GM18508 (cell line): ENCODE data around the gene FAM83D.
"Not testable (repeated sequence)": the region's sequence is repeated elsewhere in the genome, so short reads cannot be mapped to it uniquely, and the experiment has no call there.

Source experiments
- ATAC-seq: cut with Tn5 transposase; IDR thresholded peaks from one replicate; pipeline ENCODE4 v1.9.1; 2021; ENCODE audit warnings: moderate number of reproducible peaks; ENCODE audit not compliant: insufficient read depth, unreplicated experiment

Gene FAM83D

DNA sequence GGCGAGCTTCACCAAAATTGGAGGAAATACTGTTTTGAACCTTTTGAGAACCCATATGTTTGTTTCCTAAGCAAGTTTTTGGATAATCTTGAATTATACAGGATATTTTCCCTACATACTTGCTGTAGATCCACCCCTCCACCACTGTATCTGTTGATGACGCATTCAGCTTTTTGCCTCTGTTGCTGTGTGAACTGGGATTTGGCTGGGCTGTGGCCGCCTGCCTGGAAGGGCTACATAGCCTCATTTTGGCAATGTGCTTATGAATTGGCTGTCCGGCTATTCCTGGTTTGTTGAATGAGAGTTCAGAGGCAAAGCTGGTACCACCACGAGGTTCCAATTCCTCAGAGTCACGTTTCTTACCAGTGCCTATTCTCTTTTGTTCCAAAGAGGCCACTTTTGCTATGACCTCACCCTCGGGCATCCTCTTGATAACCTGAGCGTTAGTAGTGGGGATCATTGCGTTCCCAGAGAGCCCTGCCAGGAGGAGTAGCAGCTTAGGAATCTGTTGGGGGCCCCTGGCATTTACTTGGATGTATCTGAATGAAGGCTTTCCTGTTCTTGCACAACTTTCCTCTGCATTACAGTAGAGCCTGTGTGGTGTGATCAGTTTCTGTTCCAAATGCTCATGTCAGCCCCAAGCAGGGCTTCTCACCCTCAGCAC is 6.4 kb downstream of the FAM83D start:
- ATAC-seq: no peak

DNA sequence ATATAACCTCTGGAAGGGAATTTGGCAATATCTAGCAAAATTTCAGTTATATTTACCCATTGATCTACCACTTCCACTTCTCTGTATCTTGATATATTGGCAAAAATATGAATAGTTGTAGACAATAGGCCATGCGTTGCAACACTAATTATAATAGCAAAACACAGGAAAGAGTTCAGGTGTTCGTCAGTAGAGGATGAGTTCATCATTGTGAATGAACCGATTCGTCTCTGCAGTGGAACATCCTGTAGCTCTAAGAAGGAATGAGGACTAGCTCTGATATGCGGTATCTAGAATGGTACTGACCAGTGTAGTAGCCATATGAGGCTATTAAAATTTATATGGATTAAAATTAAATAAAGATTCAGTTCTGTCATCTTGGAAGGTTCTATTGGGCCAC is 8.3 kb downstream of the FAM83D start:
- ATAC-seq: no peak

- no peak for ATAC-seq
These were observed 9.1 kb downstream of the FAM83D start for GRCh38 chr20:38935285-38935684.

DNA sequence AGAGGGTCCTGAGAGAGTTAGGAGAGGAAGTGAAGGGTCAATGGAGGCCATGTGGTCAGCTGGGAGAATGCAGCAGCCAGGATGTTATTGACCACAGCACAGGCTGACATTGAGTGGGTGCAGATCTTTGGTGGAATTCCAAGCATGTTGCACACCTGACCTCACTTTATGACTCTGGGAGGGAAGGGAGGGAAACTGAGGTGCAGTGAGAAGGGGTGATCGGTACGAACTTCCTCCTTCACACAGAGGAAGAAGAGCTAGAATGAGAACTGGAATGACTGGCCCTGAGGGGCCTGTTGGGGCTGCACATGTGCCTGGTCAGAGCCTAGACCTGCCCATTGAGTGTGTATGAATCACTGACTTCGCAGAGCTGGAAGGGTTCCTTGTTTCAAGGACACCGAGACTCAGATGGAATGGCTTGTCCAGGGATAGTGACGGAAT is 9.8 kb downstream of the FAM83D start:
- no peak for ATAC-seq

- ATAC-seq: no peak
These were observed 10.8 kb downstream of the FAM83D start for GRCh38 chr20:38937000-38937399.

- ATAC-seq: no peak
These were observed 11.8 kb downstream of the FAM83D start for GRCh38 chr20:38937978-38938473.

DNA sequence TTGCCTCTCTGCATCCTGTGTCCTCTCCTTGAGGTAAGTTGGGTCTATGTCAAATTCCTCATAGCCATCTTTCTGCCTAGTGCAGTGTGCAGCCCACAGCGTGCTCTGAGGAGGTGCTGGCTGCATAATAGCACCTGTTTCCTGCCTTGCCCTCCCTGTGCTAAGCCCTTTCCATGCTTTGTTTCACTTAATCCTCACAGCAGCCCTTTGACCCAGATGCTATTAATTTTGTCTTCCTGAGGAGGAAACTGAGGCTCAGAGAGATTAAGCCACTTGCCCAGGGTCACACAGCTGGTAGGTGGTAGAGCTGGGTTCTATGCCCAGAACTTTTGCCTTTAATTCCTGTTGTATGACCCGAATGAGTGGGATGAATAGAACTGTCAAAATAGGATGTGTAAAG is 13.5 kb downstream of the FAM83D start:
- no peak for ATAC-seq

- ATAC-seq: no peak
These were observed 14.4 kb downstream of the FAM83D start for GRCh38 chr20:38940644-38941043.

GRCh38 chr20:38941726-38942389 is 15.6 kb downstream of the FAM83D start:
- ATAC-seq: no peak

- no peak for ATAC-seq
These were observed 18.8 kb downstream of the FAM83D start for GRCh38 chr20:38945012-38945411.

- no peak for ATAC-seq
These were observed 20.6 kb downstream of the FAM83D start for GRCh38 chr20:38946836-38947235.

- ATAC-seq: no peak
These were observed 21.7 kb downstream of the FAM83D start for GRCh38 chr20:38947931-38948362.

GRCh38 chr20:38950254-38950653 is 24.0 kb downstream of the FAM83D start:
- ATAC-seq: no peak

GRCh38 chr20:38951611-38952010 is 25.4 kb downstream of the FAM83D start:
- no peak for ATAC-seq

GRCh38 chr20:38952153-38952552 is 25.9 kb downstream of the FAM83D start:
- no peak for ATAC-seq

DNA sequence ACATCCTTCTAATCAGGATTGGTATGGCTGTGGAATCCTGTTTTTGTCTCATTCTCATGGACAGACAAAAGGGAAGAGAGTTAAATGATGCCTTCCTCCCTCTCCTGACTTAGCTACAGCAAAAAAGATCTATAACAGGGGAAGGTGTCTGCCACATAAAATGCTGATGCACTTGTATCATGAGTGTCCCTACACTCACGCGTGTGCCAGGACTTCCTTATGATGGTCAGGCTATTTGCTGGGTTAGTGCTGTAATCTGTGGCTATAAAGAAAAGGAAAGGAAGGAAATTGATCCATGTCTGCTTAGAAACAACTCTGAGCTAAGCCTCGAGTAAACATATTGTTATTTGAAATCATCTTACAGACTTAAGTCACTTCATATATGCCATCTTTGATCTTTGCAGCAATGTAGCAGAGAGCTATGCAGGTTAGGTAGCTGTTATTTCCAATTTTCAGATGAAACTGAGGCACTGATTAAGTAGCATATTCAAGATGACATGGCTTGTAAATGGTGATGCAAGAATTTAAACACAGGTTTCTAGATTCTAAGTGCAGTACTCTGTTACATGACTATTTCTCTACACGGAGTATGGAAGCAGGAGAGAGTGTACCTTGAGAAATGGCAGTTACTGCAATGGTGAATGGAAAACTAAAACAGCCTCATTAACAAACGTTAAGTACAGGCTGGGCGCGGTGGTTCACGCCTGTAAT is 27.6 kb downstream of the FAM83D start:
- no peak for ATAC-seq

- no peak for ATAC-seq
These were observed 31.1 kb downstream of the FAM83D start for GRCh38 chr20:38957235-38957876.

GRCh38 chr20:38957915-38958485 is 31.8 kb downstream of the FAM83D start:
- no peak for ATAC-seq

- not testable (repeated sequence) for ATAC-seq
These were observed 34.0 kb downstream of the FAM83D start for GRCh38 chr20:38960187-38960687.

DNA sequence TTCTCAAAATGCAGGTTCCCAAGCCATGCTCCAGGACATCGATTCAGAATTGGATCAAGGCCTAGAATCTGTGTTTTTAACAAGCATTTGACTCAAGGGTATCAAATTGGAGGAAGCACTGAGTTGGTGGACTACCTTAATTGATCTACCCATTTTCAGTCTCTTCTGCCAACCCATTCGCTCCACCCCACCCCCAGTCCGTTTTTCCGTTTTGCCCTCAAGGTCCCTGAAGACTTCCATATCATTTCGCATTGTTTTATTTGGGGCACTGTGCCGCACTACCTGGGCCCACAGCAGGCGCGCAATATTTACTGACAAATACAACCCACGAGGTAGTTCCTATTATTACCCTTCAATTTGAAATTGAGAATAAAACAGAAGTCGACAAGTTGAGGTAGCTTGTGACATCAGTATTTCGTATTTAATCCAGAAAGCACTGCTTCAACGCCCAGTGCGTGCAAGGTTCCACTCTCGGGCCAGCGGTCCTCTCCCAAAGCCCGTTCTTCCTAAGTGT is 35.4 kb downstream of the FAM83D start:
- no peak for ATAC-seq
